Measurements from ENCODE around the gene OSBPL1A.

Gene OSBPL1A

GRCh38 chr18:24214144-24214543, 183.5 kb downstream of the OSBPL1A start:
- no peak for DNase-seq

- DNase-seq, result no peak
Measured at GRCh38 chr18:24212939-24213338, 184.7 kb downstream of the OSBPL1A start.

GRCh38 chr18:24209558-24209957, 188.1 kb downstream of the OSBPL1A start:
- no peak for DNase-seq

- no peak for DNase-seq
Measured at GRCh38 chr18:24208270-24209035, 189.2 kb downstream of the OSBPL1A start.

GRCh38 chr18:24204904-24205303, 192.7 kb downstream of the OSBPL1A start:
- DNase-seq, result no peak

GRCh38 chr18:24201699-24202687, 195.6 kb downstream of the OSBPL1A start:
- no peak for DNase-seq

- no peak for DNase-seq
Measured at GRCh38 chr18:24200494-24201290, 196.9 kb downstream of the OSBPL1A start.

- no peak for DNase-seq
Measured at GRCh38 chr18:24199372-24199962, 198.2 kb downstream of the OSBPL1A start.

- no peak for DNase-seq
Measured at GRCh38 chr18:24198461-24198860, 199.2 kb downstream of the OSBPL1A start.

- no peak for DNase-seq
Measured at GRCh38 chr18:24197412-24197811, 200.2 kb downstream of the OSBPL1A start.

- no peak for DNase-seq
Measured at GRCh38 chr18:24196764-24197163, 200.9 kb downstream of the OSBPL1A start.

GRCh38 chr18:24195296-24196053, 202.1 kb downstream of the OSBPL1A start:
- DNase-seq, result no peak

- no peak for DNase-seq
Measured at GRCh38 chr18:24190590-24190989, 207.0 kb downstream of the OSBPL1A start.

- DNase-seq, result no peak
Measured at GRCh38 chr18:24189664-24190346, 207.8 kb downstream of the OSBPL1A start.

GRCh38 chr18:24189007-24189528, 208.6 kb downstream of the OSBPL1A start:
- no peak for DNase-seq

GRCh38 chr18:24188120-24188519, 209.5 kb downstream of the OSBPL1A start:
- no peak for DNase-seq

GRCh38 chr18:24187689-24188088, 209.9 kb downstream of the OSBPL1A start:
- no peak for DNase-seq

GRCh38 chr18:24187049-24187448, 210.6 kb downstream of the OSBPL1A start:
- DNase-seq, result no peak

- DNase-seq, result no peak
Measured at GRCh38 chr18:24185805-24186204, 211.8 kb downstream of the OSBPL1A start.

GRCh38 chr18:24181806-24182205, 215.8 kb downstream of the OSBPL1A start:
- DNase-seq, result no peak

GRCh38 chr18:24180048-24180447, 217.6 kb downstream of the OSBPL1A start:
- no peak for DNase-seq

Data from activated CD8-positive, alpha-beta memory T cell treated with anti-CD3 and anti-CD28 coated beads, Interleukin-2, amount 50 U/mL, for 48 hours (primary cell).